Heart left ventricle (tissue), 16 donors: ENCODE results near the gene KLHL7. TPM values are rescaled to one million over a fixed set of nuclear protein-coding genes. Genes with fewer than 3 reads are reported as not detected.
A peak's percentile ranks its signal among the peaks of the same experiment; 100 is the strongest.

Experiments
- ATAC-seq, 4 donors: fragments of 200-7000 bp; cut with Tn5 transposase; one replicate each; pipeline ENCODE4 v1.9.1; 2020 to 2022; ENCODE audit warnings: moderate library complexity in 4 of 4, mild to moderate bottlenecking in 3 of 4, moderate number of reproducible peaks in 1 of 4
- DNase-seq, 5 donors: peaks; one replicate each; pipeline ENCODE4 v3.0.0-alpha.2; 2020
- H3K27ac ChIP-seq, 12 donors: fragments of 200-600 bp; sonication (generic) in 4 of 12; one replicate each; pipeline versions ENCODE4 v1.5.0 to v1.8.0; 2016 to 2022; ENCODE audit warnings: mild to moderate bottlenecking in 2 of 12
- H3K27me3 ChIP-seq, 9 donors: fragments of 200-600 bp; sonication (generic) in 2 of 9; one replicate each; pipeline versions ENCODE4 v1.5.1 to v1.8.0; 2016 to 2022; ENCODE audit warnings: mild to moderate bottlenecking in 3 of 9
- H3K36me3 ChIP-seq, 9 donors: fragments of 200-600 bp; sonication (generic) in 2 of 9; one replicate each; pipeline versions ENCODE4 v1.5.0 to v1.8.0; 2018 to 2022; ENCODE audit warnings: mild to moderate bottlenecking in 2 of 9
- H3K4me1 ChIP-seq, 12 donors: fragments of 200-600 bp; sonication (generic) in 4 of 12; one replicate each; pipeline versions ENCODE4 v1.5.0 to v1.8.0; 2016 to 2022; ENCODE audit warnings: mild to moderate bottlenecking in 3 of 12
- H3K4me3 ChIP-seq, 12 donors: fragments of 200-600 bp; sonication (generic) in 4 of 12; one replicate each; pipeline versions ENCODE4 v1.5.0 to v1.8.0; 2017 to 2022; ENCODE audit warnings: mild to moderate bottlenecking in 9 of 12, moderate library complexity in 4 of 12
- H3K9me3 ChIP-seq, 12 donors: fragments of 200-600 bp; sonication (generic) in 4 of 12; one replicate each; pipeline versions ENCODE4 v1.5.0 to v1.8.0; 2016 to 2022; ENCODE audit warnings: mild to moderate bottlenecking in 1 of 12
- CTCF ChIP-seq, 12 donors: fragments of 200-600 bp; sonication (generic) in 4 of 12; IDR thresholded peaks; one replicate each; pipeline versions ENCODE4 v1.5.0 to v1.8.0; 2018 to 2022; ENCODE audit warnings: antibody characterized with exemption in 12 of 12, mild to moderate bottlenecking in 5 of 12
- POLR2A ChIP-seq, 2 donors: fragments of 450-650 bp; IDR thresholded peaks; one replicate each; pipeline ENCODE4 v1.6.1; 2017; ENCODE audit warnings: antibody characterized with exemption in 2 of 2, mild to moderate bottlenecking in 2 of 2, moderate library complexity in 2 of 2
- WGBS, 4 donors: extraction: QIAGEN DNeasy Blood & Tissue Kit in 2 of 4; methylation state at CpG; one replicate each; pipeline versions ENCODE4 v1.1.5 to v1.1.7; 2013 to 2018; 5-methylcytosine and 5-hydroxymethylcytosine counted together
- intact Hi-C, 10 donors: fragments of 100-400 bp; cut with DNase I; formaldehyde crosslinking; loops; one replicate each; pipeline versions ENCODE4 v1.11.1 to v1.14.2; 2022
- polyA plus RNA-seq, 2 donors: library from polyadenylated mRNA; stranded (reverse); fragments of 200-250 nt; gene quantifications; one replicate each; pipeline ENCODE4 v1.2.3, GENCODE V29; 2013
- total RNA-seq, 9 donors: library from RNA; depleted of rRNA in 2 of 9; stranded (reverse); fragments of >200 nt in 2 of 9; fragmentation: NEBNext Ultra II Directional in 3 of 9; extraction: Animal tissue kit (Norgen Biotek cat#: 25700) in 3 of 9; gene quantifications; one replicate each; pipeline versions ENCODE4 v1.1.0 to v1.2.4, GENCODE V29; 2016 to 2023
- donor health status: ischemic (EF 13 %, LVEDD 7.1; RV severe dilation, severe dysfunction).
- donor health status: healthy with polysubstance abuse.
- donor health status: DM: no; HTN: yes; CAD: no.
- donor health status: DM: no; HTN: no; CAD: no.
- donor health status: ischemic (EF 25% LVEDD 6.9; RV normal size, moderate dysfunction).
- donor health status: ischemic (EF 25% LVEDD 5.7; RV mildly dilated, moderate dysfunction).
- donor health status: healthy.
- donor health status: DM: yes; HTN: yes; CAD: no.
- donor health status: ischemic (EF 35%, LVEDD 5.7; RV mildly dilated, moderate dysfunction).
- donor health status: nonischemic (EF 11% LVEDD 7.7; RV severe dilation, severe dysfunction).
- donor health status: DM: yes; HTN: yes; CAD: no.
- donor health status: PGD.
- donor health status: ischemic (EF 29% LVEDD 5.4; RV normal size, mild dysfunction).
- donor health status: nonischemic (EF 23%, LVEDD 6.1; RV moderate dilation, normal function).

KLHL7 gene
- total and polyA plus RNA-seq, 11 donors: 48.0 to 159 (median 108) TPM

GRCh38 chr7:23133797-23134196, 28.2 kb downstream of the KLHL7 start:
- Histone ChIP-seq H3K36me3 (peaks cover 0 to 24% (median 6%) of the 10 kb centered on the region in 9 donors), H3K9me3 (peaks cover 0 to 11% (median 0%) of the 10 kb centered on the region in 12 donors), H3K4me3 (no peak overlapping the region), H3K27ac (peak overlapping the region in 4 of 12 donors; percentile 2 to 68 (median 46)), H3K27me3 (no peaks in the 10 kb centered on the region), H3K4me1 (peaks cover 0 to 28% (median 0%) of the 10 kb centered on the region in 12 donors)
- intact Hi-C loops: no loop called here
- ATAC-seq: peak in 1 of 4 donors; percentile 38
- TF ChIP-seq POLR2A (IDR thresholded peaks at IDR 0.05) (no peak), CTCF (IDR thresholded peaks at IDR 0.05) (no peak)
- no peak for DNase-seq

DNA sequence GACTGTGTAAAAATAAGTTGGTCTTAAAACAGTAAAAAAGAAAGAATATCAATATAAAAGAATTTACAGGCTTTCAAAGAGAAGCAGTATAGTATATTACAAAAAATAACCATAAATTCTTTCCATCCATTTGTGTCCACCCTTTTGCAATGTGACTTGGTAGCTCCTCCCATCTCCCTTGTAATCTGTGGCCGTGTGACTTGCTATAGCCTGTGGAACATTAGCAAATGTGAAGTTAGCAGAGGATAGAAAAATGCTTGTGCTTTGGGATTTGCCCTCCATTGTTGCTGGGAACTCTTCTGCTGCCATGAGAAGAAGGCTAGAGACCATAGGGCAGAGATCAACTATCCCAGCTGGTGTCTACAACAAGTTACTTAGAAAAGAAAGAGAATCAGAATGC, 30.2 kb downstream of the KLHL7 start:
- peaks cover 0 to 25% (median 0%) of the 10 kb centered on the region in 12 donors for H3K4me1 ChIP-seq
- H3K27me3 ChIP-seq: no peaks in the 10 kb centered on the region
- ATAC-seq (peak in 1 of 4 donors; percentile 26), DNase-seq (no peak)
- 42 to 60% (median 50%) methylated on average over 1 of the region's 1 CpG for WGBS, 4 donors
- peaks cover 0 to 11% (median 0%) of the 10 kb centered on the region in 12 donors for H3K9me3 ChIP-seq
- intact Hi-C loops: no loop called here
- no peak for TF ChIP-seq CTCF (IDR thresholded peaks at IDR 0.05)
- no peak for TF ChIP-seq POLR2A (IDR thresholded peaks at IDR 0.05)
- peaks cover 0 to 7% (median 3%) of the 10 kb centered on the region in 9 donors for H3K36me3 ChIP-seq
- no peak overlapping the region for H3K4me3 ChIP-seq
- H3K27ac ChIP-seq: peak overlapping the region in 1 of 12 donors; percentile 3

DNA sequence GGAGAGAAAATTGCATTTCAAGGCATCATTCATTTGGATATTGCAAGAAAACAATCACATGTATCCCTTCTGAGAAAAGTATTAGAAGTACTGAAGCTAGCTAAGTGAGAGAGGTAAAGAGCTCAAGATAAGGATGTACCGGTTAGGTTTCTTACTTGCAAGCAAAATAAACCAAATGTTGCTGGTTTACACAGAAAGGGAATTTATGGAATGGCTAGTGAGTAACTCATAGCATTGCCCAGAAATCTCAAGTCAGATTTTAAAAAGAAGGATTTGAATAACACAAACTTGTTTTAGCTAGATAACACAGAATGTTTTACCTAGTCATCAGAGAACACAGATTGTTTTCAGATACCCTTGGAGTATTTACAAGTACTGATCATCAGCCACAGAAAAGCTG, 30.6 kb downstream of the KLHL7 start:
- no peak overlapping the region for H3K27ac ChIP-seq
- ATAC-seq: no peak
- H3K36me3 ChIP-seq: peaks cover 0 to 10% (median 6%) of the 10 kb centered on the region in 9 donors
- peaks cover 0 to 11% (median 0%) of the 10 kb centered on the region in 12 donors for H3K9me3 ChIP-seq
- WGBS, 4 donors: 33 to 53% (median 47%) methylated on average over 1 of the region's 1 CpG
- no peak for TF ChIP-seq CTCF (IDR thresholded peaks at IDR 0.05)
- no peak for TF ChIP-seq POLR2A (IDR thresholded peaks at IDR 0.05)
- DNase-seq: no peak
- intact Hi-C loops: no loop called here
- H3K27me3 ChIP-seq: no peaks in the 10 kb centered on the region
- H3K4me3 ChIP-seq: no peak overlapping the region
- peaks cover 0 to 25% (median 0%) of the 10 kb centered on the region in 12 donors for H3K4me1 ChIP-seq

- peaks cover 0 to 85% (median 48%) of the 10 kb centered on the region in 9 donors for H3K36me3 ChIP-seq
- DNase-seq (no peak), ATAC-seq (no peak)
- TF ChIP-seq CTCF (IDR thresholded peaks at IDR 0.05) (no peak), POLR2A (IDR thresholded peaks at IDR 0.05) (no peak)
- H3K4me1 ChIP-seq: peaks cover 0 to 17% (median 0%) of the 10 kb centered on the region in 12 donors
- no peaks in the 10 kb centered on the region for H3K9me3 ChIP-seq
- 78 to 84% (median 80%) methylated on average over 6 of the region's 6 CpGs for WGBS, 4 donors
- H3K27me3 ChIP-seq: no peaks in the 10 kb centered on the region
- H3K27ac ChIP-seq: no peak overlapping the region
- intact Hi-C loops: no loop called here
- no peak overlapping the region for H3K4me3 ChIP-seq
Observed at GRCh38 chr7:23157679-23158078, 52.1 kb downstream of the KLHL7 start.
